Measurements from ENCODE around the gene PCIF1.

PCIF1 gene

GRCh38 chr20:45911486-45912343 is 22.8 kb upstream of the PCIF1 start, which contains the start of gene PLTP:
PLTP (minus strand) TSS chr20:45912155; CDS start chr20:45911452, 703 bp downstream.
- no peak for TF ChIP-seq CTCF (conservative IDR thresholded peaks at IDR 0.05; ENCODE audit: low read depth, low read length)
- H3K4me3 ChIP-seq (ENCODE audit: low read length), result peak within 1 kb of the TSS; percentile 66
- DNase-seq (ENCODE audit: low read depth), result no peak

GRCh38 chr20:45912344-45912682 is 22.2 kb upstream of the PCIF1 start:
- no peak for TF ChIP-seq CTCF (conservative IDR thresholded peaks at IDR 0.05; ENCODE audit: low read depth, low read length)
- H3K4me3 ChIP-seq (ENCODE audit: low read length), result peak overlapping the region; percentile 66
- DNase-seq (ENCODE audit: low read depth), result no peak

- no peak for DNase-seq (ENCODE audit: low read depth)
- no peak for TF ChIP-seq CTCF (conservative IDR thresholded peaks at IDR 0.05; ENCODE audit: low read depth, low read length)
- no peak overlapping the region for H3K4me3 ChIP-seq (ENCODE audit: low read length)
These were observed 21.4 kb upstream of the PCIF1 start for GRCh38 chr20:45913116-45913515.

- TF ChIP-seq CTCF (conservative IDR thresholded peaks at IDR 0.05; ENCODE audit: low read depth, low read length), result no peak
- H3K4me3 ChIP-seq (ENCODE audit: low read length), result no peak overlapping the region
- no peak for DNase-seq (ENCODE audit: low read depth)
These were observed 16.7 kb upstream of the PCIF1 start for GRCh38 chr20:45917790-45918141.

- H3K4me3 ChIP-seq (ENCODE audit: low read length), result no peak overlapping the region
- no peak for DNase-seq (ENCODE audit: low read depth)
- TF ChIP-seq CTCF (conservative IDR thresholded peaks at IDR 0.05; ENCODE audit: low read depth, low read length), result no peak
These were observed 16.2 kb upstream of the PCIF1 start for GRCh38 chr20:45918182-45918737.

- TF ChIP-seq CTCF (conservative IDR thresholded peaks at IDR 0.05; ENCODE audit: low read depth, low read length), result no peak
- H3K4me3 ChIP-seq (ENCODE audit: low read length), result no peak overlapping the region
- no peak for DNase-seq (ENCODE audit: low read depth)
These were observed 15.5 kb upstream of the PCIF1 start for GRCh38 chr20:45918779-45919537.

Data from retinal pigment epithelial cell (primary cell).